Kidney (tissue), 14 donors: ENCODE results near the gene INSYN1. TPM values are rescaled to one million over a fixed set of nuclear protein-coding genes. Genes with fewer than 3 reads are reported as not detected.

ENCODE experiments used
- DNase-seq, 5 donors: peaks; one replicate each; pipeline ENCODE4 v3.0.0-alpha.2; 2013 to 2020
- FAIRE-seq: peaks from 2 replicates; lab custom pipeline; 2012; peaks lifted over from hg19 to GRCh38; lab: Jason Lieb, UNC
- H3K27ac ChIP-seq, 2 donors: one replicate each; pipeline ENCODE4 v1.7.0; 2013; ENCODE audit warnings: low read depth in 2 of 2, low read length in 2 of 2, inconsistent platforms in 1 of 2
- H3K27me3 ChIP-seq: one replicate; pipeline ENCODE4 v1.7.1; 2013; ENCODE audit warnings: low read length, inconsistent platforms; ENCODE audit not compliant: control insufficient read depth, insufficient read depth
- H3K36me3 ChIP-seq, 3 donors: one replicate each; pipeline versions ENCODE4 v1.7.0 to v1.7.1; 2013; ENCODE audit warnings: low read length in 3 of 3, control low read depth in 1 of 3, inconsistent platforms in 1 of 3; ENCODE audit not compliant: insufficient read depth in 3 of 3, control insufficient read depth in 2 of 3
- H3K4me1 ChIP-seq, 3 donors: one replicate each; pipeline versions ENCODE4 v1.7.0 to v1.7.1; 2013; ENCODE audit warnings: low read length in 3 of 3, inconsistent platforms in 1 of 3, low read depth in 1 of 3; ENCODE audit not compliant: control insufficient read depth in 2 of 3, insufficient read depth in 2 of 3
- H3K4me3 ChIP-seq, 3 donors: one replicate each; pipeline versions ENCODE4 v1.7.0 to v1.8.1; 2013; ENCODE audit warnings: low read length in 3 of 3, control low read depth in 1 of 3, inconsistent platforms in 1 of 3
- H3K9ac ChIP-seq, 3 donors: one replicate each; pipeline versions ENCODE4 v1.7.0 to v1.7.1; 2013; ENCODE audit warnings: low read length in 3 of 3, control low read depth in 1 of 3, inconsistent platforms in 1 of 3
- H3K9me3 ChIP-seq, 3 donors: one replicate each; pipeline versions ENCODE4 v1.7.0 to v1.7.1; 2013; ENCODE audit warnings: low read length in 3 of 3, control low read depth in 1 of 3, inconsistent platforms in 1 of 3; ENCODE audit not compliant: control insufficient read depth in 2 of 3, insufficient read depth in 1 of 3
- intact Hi-C: fragments of 100-400 bp; cut with DNase I; formaldehyde crosslinking; loops from one replicate; pipeline ENCODE4 v1.11.1; 2022
- polyA plus RNA-seq: library from polyadenylated mRNA; stranded (reverse); fragments of 350-450 nt; fragmentation: Illumina TruSeq; extraction: RNeasy Lipid Tissue Mini Kit (QIAGEN cat#74804); gene quantifications from one replicate; pipeline ENCODE4 v1.2.3, GENCODE V29; 2014; ENCODE audit warnings: low read depth, low replicate concordance; ENCODE audit not compliant: insufficient read depth
- total RNA-seq: library from RNA; stranded (reverse); fragmentation: NEBNext Ultra II Directional; extraction: Animal tissue kit (Norgen Biotek cat#: 25700); gene quantifications from one replicate; pipeline ENCODE4 v1.2.1, GENCODE V29; 2021
- TF ChIP-seq, protein P1 (sequence below): IDR thresholded peaks from 3 replicates; pipeline ENCODE4 v1.5.1; 2012; ENCODE audit warnings: mild to moderate bottlenecking, moderate library complexity, borderline replicate concordance; ENCODE audit not compliant: insufficient read depth; ENCODE audit errors: extremely low read depth
- donor health status: control.
- donor health status: control.
- donor health status: control.
- donor health status: control.
- donor health status: control.
- donor health status: DM: yes; HTN: yes; CAD: no.
- donor health status: Normal renal cell carcinoma (clear cell type).

Gene INSYN1
- total and polyA plus RNA-seq, 2 donors from 2014 or later = 4.2 to 39.6 TPM

DNA sequence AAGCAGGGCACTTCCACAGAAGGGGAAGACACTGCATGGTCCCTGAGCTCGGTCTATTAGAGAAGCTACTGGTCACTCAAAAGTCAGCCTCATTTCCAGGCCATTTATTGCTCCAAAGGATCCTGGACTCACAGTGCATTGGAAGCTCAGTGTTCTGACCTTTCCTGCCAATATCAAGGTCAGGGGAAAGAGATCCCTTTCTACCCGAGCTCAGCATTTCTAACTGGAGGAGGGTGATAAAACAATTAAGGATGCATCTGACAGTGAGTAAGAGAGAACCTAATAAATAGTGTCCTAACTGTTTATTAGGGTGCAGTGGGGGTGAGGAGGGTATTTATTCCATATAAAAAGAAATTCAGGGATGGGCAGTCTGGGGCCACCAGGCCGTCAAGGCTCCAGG lies 26.8 kb upstream of the INSYN1 start:
- Histone ChIP-seq H3K9me3 (no peaks in the 10 kb centered on the region), H3K36me3 (no peaks in the 10 kb centered on the region), H3K4me3 (no peak overlapping the region), H3K9ac (no peak overlapping the region), H3K27ac (no peak overlapping the region), H3K4me1 (peaks cover 0 to 5% (median under 1%) of the 10 kb centered on the region in 3 donors), H3K27me3 (no peaks in the 10 kb centered on the region)
- TF ChIP-seq, protein P1, sequence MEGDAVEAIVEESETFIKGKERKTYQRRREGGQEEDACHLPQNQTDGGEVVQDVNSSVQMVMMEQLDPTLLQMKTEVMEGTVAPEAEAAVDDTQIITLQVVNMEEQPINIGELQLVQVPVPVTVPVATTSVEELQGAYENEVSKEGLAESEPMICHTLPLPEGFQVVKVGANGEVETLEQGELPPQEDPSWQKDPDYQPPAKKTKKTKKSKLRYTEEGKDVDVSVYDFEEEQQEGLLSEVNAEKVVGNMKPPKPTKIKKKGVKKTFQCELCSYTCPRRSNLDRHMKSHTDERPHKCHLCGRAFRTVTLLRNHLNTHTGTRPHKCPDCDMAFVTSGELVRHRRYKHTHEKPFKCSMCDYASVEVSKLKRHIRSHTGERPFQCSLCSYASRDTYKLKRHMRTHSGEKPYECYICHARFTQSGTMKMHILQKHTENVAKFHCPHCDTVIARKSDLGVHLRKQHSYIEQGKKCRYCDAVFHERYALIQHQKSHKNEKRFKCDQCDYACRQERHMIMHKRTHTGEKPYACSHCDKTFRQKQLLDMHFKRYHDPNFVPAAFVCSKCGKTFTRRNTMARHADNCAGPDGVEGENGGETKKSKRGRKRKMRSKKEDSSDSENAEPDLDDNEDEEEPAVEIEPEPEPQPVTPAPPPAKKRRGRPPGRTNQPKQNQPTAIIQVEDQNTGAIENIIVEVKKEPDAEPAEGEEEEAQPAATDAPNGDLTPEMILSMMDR = no peak
- FAIRE-seq (no peak), DNase-seq (no peak)
- intact Hi-C loops = no loop called here

DNA sequence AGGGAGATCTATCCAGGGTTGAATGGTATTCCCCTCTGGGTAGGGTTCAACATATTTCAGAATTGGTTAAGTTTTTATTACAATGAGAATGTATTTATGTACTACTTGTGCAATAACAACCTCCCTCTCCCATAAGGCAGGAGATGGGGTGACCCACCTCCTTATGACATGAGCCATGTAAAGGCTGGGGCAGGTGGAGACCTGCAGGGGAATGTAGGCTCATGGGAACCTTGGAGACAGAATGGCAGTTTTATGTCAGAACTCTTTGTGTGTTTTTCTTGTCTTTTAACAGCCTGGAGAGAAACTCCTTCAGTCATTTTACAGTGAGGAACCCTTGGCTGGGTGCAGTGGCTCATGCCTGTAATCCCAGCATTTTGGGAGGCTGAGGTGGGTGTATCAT lies 24.6 kb upstream of the INSYN1 start:
- Histone ChIP-seq H3K27me3 (no peaks in the 10 kb centered on the region), H3K36me3 (no peaks in the 10 kb centered on the region), H3K4me1 (no peaks in the 10 kb centered on the region), H3K27ac (no peak overlapping the region), H3K4me3 (no peak overlapping the region), H3K9ac (no peak overlapping the region), H3K9me3 (no peaks in the 10 kb centered on the region)
- TF ChIP-seq, protein P1 = no peak
- intact Hi-C loops = no loop called here
- FAIRE-seq (no peak), DNase-seq (no peak)

DNA sequence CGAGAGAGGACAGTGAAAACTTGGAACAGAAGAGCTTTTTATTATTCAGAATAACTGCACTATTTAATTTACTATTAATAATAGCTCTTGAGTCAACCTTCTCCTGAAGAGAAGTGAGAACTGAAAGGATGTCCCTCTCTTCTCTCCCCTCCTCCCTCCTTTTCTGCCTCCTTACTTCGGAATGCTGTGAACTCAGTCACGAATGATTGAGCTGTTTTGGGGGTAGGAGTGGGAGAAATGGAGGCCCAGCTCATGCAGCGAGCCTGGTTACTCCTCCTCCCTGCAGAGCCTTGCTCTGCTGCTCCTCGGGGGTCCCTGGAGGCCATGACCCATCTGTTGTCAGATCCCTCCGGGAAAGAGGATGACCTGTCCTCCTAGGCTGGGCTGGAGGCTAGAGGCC lies 20.3 kb upstream of the INSYN1 start:
- H3K9ac ChIP-seq = no peak overlapping the region
- no peaks in the 10 kb centered on the region for H3K4me1 ChIP-seq
- H3K27ac ChIP-seq = no peak overlapping the region
- DNase-seq = peak in 1 of 5 donors; percentile 14
- no peaks in the 10 kb centered on the region for H3K36me3 ChIP-seq
- TF ChIP-seq, protein P1 = no peak
- FAIRE-seq = no peak
- no peaks in the 10 kb centered on the region for H3K9me3 ChIP-seq
- intact Hi-C loops = no loop called here
- H3K27me3 ChIP-seq = no peaks in the 10 kb centered on the region
- no peak overlapping the region for H3K4me3 ChIP-seq
